Large intestine (tissue), 3 donors: Measurements from ENCODE around the gene GSTO2. TPM values are rescaled to one million over a fixed set of nuclear protein-coding genes. Genes with fewer than 3 reads are reported as not detected.
A peak's percentile ranks its signal among the peaks of the same experiment; 100 is the strongest.

Source experiments
- DNase-seq, 2 donors: peaks; one replicate each; pipeline versions ENCODE4 v3.0.0 to v3.0.0-alpha.2; 2013
- H3K27ac ChIP-seq: one replicate; pipeline ENCODE4 v1.5.1; 2013; ENCODE audit warnings: low read length
- H3K27me3 ChIP-seq: 2 replicates; pipeline ENCODE4 v1.6.1; 2013; ENCODE audit warnings: low read length; ENCODE audit not compliant: control insufficient read depth, insufficient read depth
- H3K36me3 ChIP-seq: 2 replicates; pipeline ENCODE4 v1.6.1; 2013; ENCODE audit warnings: low read length; ENCODE audit not compliant: control insufficient read depth, insufficient read depth
- H3K4me1 ChIP-seq: one replicate; pipeline ENCODE4 v1.6.1; 2013; ENCODE audit warnings: low read length; ENCODE audit not compliant: control insufficient read depth, insufficient read depth
- H3K4me3 ChIP-seq: one replicate; pipeline ENCODE4 v1.5.1; 2013; ENCODE audit warnings: low read length
- H3K9me3 ChIP-seq: one replicate; pipeline ENCODE4 v1.6.1; 2013; ENCODE audit warnings: mild to moderate bottlenecking, low read depth, low read length, moderate library complexity; ENCODE audit not compliant: control insufficient read depth
- WGBS: methylation state at CpG from one replicate; pipeline ENCODE4 v1.1.5; 2013; ENCODE audit warnings: low lambda C conversion rate; ENCODE audit not compliant: insufficient coverage; 5-methylcytosine and 5-hydroxymethylcytosine counted together
- polyA plus RNA-seq: library from polyadenylated mRNA; unstranded; fragments of 120-200 nt; gene quantifications from one replicate; pipeline ENCODE4 v1.2.1, GENCODE V29; 2013

The GSTO2 gene
- polyA plus RNA-seq, 1 donor = 35.7 TPM

GRCh38 chr10:104326991-104327610 lies 58.1 kb downstream of the GSTO2 start:
- H3K4me3 ChIP-seq = no peak overlapping the region
- H3K27me3 ChIP-seq = no peaks in the 10 kb centered on the region
- no peak for DNase-seq
- no peaks in the 10 kb centered on the region for H3K36me3 ChIP-seq
- H3K4me1 ChIP-seq = peaks cover 54% of the 10 kb centered on the region
- no CpG with 5 or more reads among the region's 9 CpGs for WGBS
- no peak overlapping the region for H3K27ac ChIP-seq
- H3K9me3 ChIP-seq = no peaks in the 10 kb centered on the region

GRCh38 chr10:104327745-104328645 lies 59.0 kb downstream of the GSTO2 start:
- no peaks in the 10 kb centered on the region for H3K27me3 ChIP-seq
- no peaks in the 10 kb centered on the region for H3K36me3 ChIP-seq
- WGBS = 90% methylated on average over 2 of the region's 20 CpGs
- peaks cover 56% of the 10 kb centered on the region for H3K4me1 ChIP-seq
- H3K9me3 ChIP-seq = no peaks in the 10 kb centered on the region
- H3K4me3 ChIP-seq = no peak overlapping the region
- peak overlapping the region; percentile 82 for H3K27ac ChIP-seq
- DNase-seq = peak in 1 of 2 donors; percentile 36

- no peaks in the 10 kb centered on the region for H3K9me3 ChIP-seq
- WGBS = no CpG with 5 or more reads among the region's 3 CpGs
- H3K27ac ChIP-seq = peak overlapping the region; percentile 82
- H3K4me1 ChIP-seq = peaks cover 53% of the 10 kb centered on the region
- H3K36me3 ChIP-seq = no peaks in the 10 kb centered on the region
- DNase-seq = no peak
- H3K4me3 ChIP-seq = no peak overlapping the region
- no peaks in the 10 kb centered on the region for H3K27me3 ChIP-seq
These were observed 59.6 kb downstream of the GSTO2 start for GRCh38 chr10:104328646-104328895.

- WGBS = no CpG with 5 or more reads among the region's 15 CpGs
- Histone ChIP-seq H3K9me3 (no peaks in the 10 kb centered on the region), H3K4me1 (peaks cover 53% of the 10 kb centered on the region), H3K27me3 (no peaks in the 10 kb centered on the region), H3K4me3 (no peak overlapping the region), H3K27ac (peak overlapping the region; percentile 82), H3K36me3 (no peaks in the 10 kb centered on the region)
- peak in 1 of 2 donors; percentile 57 for DNase-seq
These were observed 60.1 kb downstream of the GSTO2 start for GRCh38 chr10:104328896-104329710.

- no peak overlapping the region for H3K4me3 ChIP-seq
These were observed 60.8 kb downstream of the GSTO2 start for GRCh38 chr10:104329735-104330134.

GRCh38 chr10:104330168-104331110 lies 61.5 kb downstream of the GSTO2 start:
- H3K9me3 ChIP-seq = no peaks in the 10 kb centered on the region
- peak; percentile 71 to 72 for DNase-seq
- no peaks in the 10 kb centered on the region for H3K27me3 ChIP-seq
- H3K36me3 ChIP-seq = no peaks in the 10 kb centered on the region
- no peak overlapping the region for H3K4me3 ChIP-seq
- H3K4me1 ChIP-seq = peaks cover 53% of the 10 kb centered on the region
- WGBS = no CpG with 5 or more reads among the region's 8 CpGs
- peak overlapping the region; percentile 82 for H3K27ac ChIP-seq

More at GRCh38 chr10:104329735-104330134, 60.8 kb downstream of the GSTO2 start:
- H3K9me3 ChIP-seq = no peaks in the 10 kb centered on the region
- H3K36me3 ChIP-seq = no peaks in the 10 kb centered on the region
- WGBS = no CpG with 5 or more reads among the region's 3 CpGs
- peak overlapping the region; percentile 82 for H3K27ac ChIP-seq
- H3K27me3 ChIP-seq = no peaks in the 10 kb centered on the region
- H3K4me1 ChIP-seq = peaks cover 53% of the 10 kb centered on the region
- no peak for DNase-seq

- H3K4me3 ChIP-seq = no peak overlapping the region
- H3K4me1 ChIP-seq = peaks cover 53% of the 10 kb centered on the region
- DNase-seq = peak in 1 of 2 donors; percentile 67
- no CpG with 5 or more reads among the region's 9 CpGs for WGBS
- H3K9me3 ChIP-seq = no peaks in the 10 kb centered on the region
- no peaks in the 10 kb centered on the region for H3K27me3 ChIP-seq
- H3K36me3 ChIP-seq = no peaks in the 10 kb centered on the region
- H3K27ac ChIP-seq = peak overlapping the region; percentile 82
These were observed 62.3 kb downstream of the GSTO2 start for GRCh38 chr10:104331208-104331838.

- WGBS = 93% methylated on average over 2 of the region's 11 CpGs
- Histone ChIP-seq H3K4me1 (peaks cover 56% of the 10 kb centered on the region), H3K9me3 (no peaks in the 10 kb centered on the region), H3K27ac (peak overlapping the region; percentile 82), H3K27me3 (no peaks in the 10 kb centered on the region), H3K4me3 (no peak overlapping the region), H3K36me3 (no peaks in the 10 kb centered on the region)
- no peak for DNase-seq
These were observed 63.5 kb downstream of the GSTO2 start for GRCh38 chr10:104332243-104333031.
